Measurements from ENCODE around the gene ASCL4. TPM values are rescaled to one million over a fixed set of nuclear protein-coding genes. Genes with fewer than 3 reads are reported as not detected.

ASCL4 gene
- total and polyA plus RNA-seq, 9 donors, result not detected

- Histone ChIP-seq H3K4me1 (ENCODE audit: insufficient read depth) (no peaks in the 10 kb centered on the region), H3K27ac (no peak overlapping the region), H3K4me3 (no peak overlapping the region), H3K36me3 (no peaks in the 10 kb centered on the region), H3K27me3 (no peaks in the 10 kb centered on the region), H3K9me3 (no peaks in the 10 kb centered on the region)
- DNase-seq, result no peak
- WGBS, 3 donors, result 65 to 78% (median 77%) methylated on average over 1 of the region's 1 CpG
- TF ChIP-seq EP300 (IDR thresholded peaks at IDR 0.05), result no peak
- TF ChIP-seq CTCF (IDR thresholded peaks at IDR 0.05), result no peak
- no peak for TF ChIP-seq POLR2A (IDR thresholded peaks at IDR 0.05)
- intact Hi-C loops (cut with DNase I), result no loop called here
Measured at GRCh38 chr12:107817250-107817649, 42.7 kb downstream of the ASCL4 start.

- Histone ChIP-seq H3K9me3 (no peaks in the 10 kb centered on the region), H3K4me3 (no peak overlapping the region), H3K27ac (no peak overlapping the region), H3K4me1 (ENCODE audit: insufficient read depth) (no peaks in the 10 kb centered on the region), H3K27me3 (no peaks in the 10 kb centered on the region), H3K36me3 (no peaks in the 10 kb centered on the region)
- intact Hi-C loops (cut with DNase I), result no loop called here
- TF ChIP-seq CTCF (IDR thresholded peaks at IDR 0.05) (no peak), POLR2A (IDR thresholded peaks at IDR 0.05) (no peak), EP300 (IDR thresholded peaks at IDR 0.05) (no peak)
- DNase-seq, result no peak
- WGBS, 3 donors, result 53 to 62% (median 57%) methylated on average over 7 of the region's 7 CpGs
Measured at GRCh38 chr12:107818984-107819383, 44.5 kb downstream of the ASCL4 start.

GRCh38 chr12:107822356-107822755 is 47.9 kb downstream of the ASCL4 start:
- no peak for TF ChIP-seq EP300 (IDR thresholded peaks at IDR 0.05)
- TF ChIP-seq CTCF (IDR thresholded peaks at IDR 0.05), result no peak
- no peak for TF ChIP-seq POLR2A (IDR thresholded peaks at IDR 0.05)
- no peak for DNase-seq
- Histone ChIP-seq H3K4me1 (ENCODE audit: insufficient read depth) (no peaks in the 10 kb centered on the region), H3K27ac (no peak overlapping the region), H3K27me3 (no peaks in the 10 kb centered on the region), H3K9me3 (peaks cover 0 to 3% of the 10 kb centered on the region in 2 donors), H3K36me3 (no peaks in the 10 kb centered on the region), H3K4me3 (no peak overlapping the region)
- 18 to 35% (median 30%) methylated on average over 8 of the region's 8 CpGs for WGBS, 3 donors
- intact Hi-C loops (cut with DNase I), result no loop called here

Other genes starting within 250 kb of the ASCL4 start
- gene PWP1, start 88.9 kb upstream of the ASCL4 start, total RNA-seq, result 10 to 100 TPM; 30.1 to 86.7 (median 34.4) TPM
- 10 to 100 TPM; 33.7 to 52.7 TPM for gene PWP1, start 88.9 kb upstream of the ASCL4 start, polyA plus RNA-seq
- 10 to 100 TPM; 14.4 to 30.3 (median 26.4) TPM for gene PRDM4, start 13.6 kb upstream of the ASCL4 start, total RNA-seq
- gene PRDM4, start 13.6 kb upstream of the ASCL4 start, polyA plus RNA-seq, result 10 to 100 TPM; 15.2 to 25.0 TPM

Data from ovary (tissue), 9 donors.